Hematopoietic multipotent progenitor cell treated with erythropoietin and hydrocortisone succinate and interleukin-3 and kit ligand, for 8 days (in vitro differentiated cells): ENCODE data around the gene PRR5.

Experiments
- DNase-seq: peaks from one replicate; pipeline ENCODE4 v3.0.0-alpha.2; 2015

PRR5 gene

DNA sequence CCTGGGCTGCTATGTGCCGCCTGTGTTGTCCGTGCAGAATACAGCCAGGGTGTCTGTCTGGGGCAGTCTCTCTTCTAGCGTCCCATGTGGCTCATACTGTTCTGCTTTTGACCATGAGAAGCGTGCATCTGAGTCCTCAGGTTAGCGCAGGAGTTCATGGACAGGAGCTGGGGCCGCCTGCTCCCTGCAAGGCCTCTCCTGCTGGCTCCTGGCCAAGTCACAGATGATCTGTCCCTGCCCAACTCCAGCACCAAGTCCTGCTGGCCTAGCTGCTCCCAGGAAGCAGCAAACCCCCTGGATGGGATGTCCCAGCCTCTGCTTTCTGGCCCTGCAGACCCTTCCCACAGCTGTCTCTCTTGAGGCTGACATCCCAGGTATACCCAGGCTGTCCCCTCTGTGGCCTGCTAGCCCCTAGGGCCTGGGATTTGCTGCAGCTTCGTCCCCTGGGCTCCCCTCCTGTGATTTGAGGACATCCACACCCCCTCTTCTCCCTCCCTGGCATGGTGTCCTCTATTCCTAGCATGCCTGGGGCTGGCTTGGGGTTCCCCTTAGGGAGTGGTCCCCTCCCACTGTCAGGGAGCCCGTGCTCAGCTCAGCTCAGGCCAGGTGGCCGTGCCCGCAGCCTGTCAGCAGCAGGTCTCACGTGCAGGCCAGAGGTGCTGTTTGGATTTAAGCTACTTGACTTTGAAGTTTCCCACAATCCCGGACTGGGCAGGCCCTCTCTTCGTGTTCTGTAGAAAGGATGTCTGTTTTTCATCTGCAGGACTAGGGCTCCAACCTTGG is 17.8 kb downstream of the PRR5 start:
- no peak for DNase-seq

DNA sequence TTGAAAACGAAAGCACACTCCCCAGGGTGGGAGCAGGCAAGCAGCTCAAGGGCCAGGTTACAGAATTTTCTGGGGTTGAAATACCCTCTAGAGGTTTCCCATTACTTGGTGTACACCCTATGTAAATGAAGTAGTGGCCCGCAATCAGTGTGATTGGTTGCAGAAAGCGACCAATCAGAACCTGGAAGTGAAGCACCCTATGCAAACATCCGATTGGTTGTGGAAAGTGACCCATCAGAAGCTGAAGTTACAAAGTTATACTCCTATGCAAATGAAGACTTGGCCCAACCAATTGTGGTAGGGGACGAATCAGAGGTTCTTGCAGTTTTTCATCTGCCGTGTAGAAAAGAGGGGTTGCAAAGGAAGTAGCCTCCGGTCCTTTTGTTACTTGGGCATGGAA is 19.2 kb downstream of the PRR5 start:
- no peak for DNase-seq

- no peak for DNase-seq
Observed at GRCh38 chr22:44722611-44723010, 20.6 kb downstream of the PRR5 start.

DNA sequence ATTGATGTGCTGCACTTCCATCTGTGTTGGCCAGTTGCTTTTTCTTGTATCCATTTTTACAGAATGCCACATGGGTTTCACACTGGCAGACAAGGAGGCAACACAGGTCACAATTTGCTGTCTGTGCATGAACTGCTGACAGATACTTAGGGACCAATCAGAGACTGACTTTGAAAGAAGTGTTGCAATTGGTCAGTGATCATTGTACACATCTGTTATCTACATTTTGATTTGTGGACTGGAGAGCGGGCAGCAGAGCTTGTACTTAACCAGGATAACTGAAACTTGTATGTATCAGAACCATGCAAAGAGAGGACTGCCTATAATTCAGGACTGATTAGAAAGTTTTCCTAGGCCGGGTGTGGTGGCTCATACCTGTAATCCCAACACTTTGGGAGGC is 21.8 kb downstream of the PRR5 start:
- peak; percentile 72 for DNase-seq

GRCh38 chr22:44724416-44724815 is 22.4 kb downstream of the PRR5 start:
- DNase-seq = no peak

DNA sequence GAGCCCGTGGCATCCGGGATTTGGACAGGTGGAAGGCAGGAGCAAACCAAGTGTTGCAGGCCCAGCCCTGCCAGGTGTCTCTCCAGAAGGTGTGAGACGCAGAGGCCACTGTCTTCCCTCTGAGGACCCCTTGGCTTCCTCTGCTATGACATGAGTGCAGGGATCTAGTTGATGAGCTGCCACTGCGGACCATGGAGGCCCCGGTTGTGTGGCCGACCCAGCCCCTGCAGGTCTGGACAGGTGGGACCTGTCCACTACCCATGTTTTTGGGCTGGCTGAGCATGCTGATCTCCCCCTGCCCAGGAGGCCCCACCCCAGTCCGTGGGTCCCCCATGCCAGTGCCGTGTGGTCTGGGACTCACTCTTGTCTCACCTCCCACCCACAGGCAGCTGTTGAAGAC is 22.9 kb downstream of the PRR5 start:
- no peak for DNase-seq

- no peak for DNase-seq
Observed at GRCh38 chr22:44726439-44726838, 24.4 kb downstream of the PRR5 start.

DNA sequence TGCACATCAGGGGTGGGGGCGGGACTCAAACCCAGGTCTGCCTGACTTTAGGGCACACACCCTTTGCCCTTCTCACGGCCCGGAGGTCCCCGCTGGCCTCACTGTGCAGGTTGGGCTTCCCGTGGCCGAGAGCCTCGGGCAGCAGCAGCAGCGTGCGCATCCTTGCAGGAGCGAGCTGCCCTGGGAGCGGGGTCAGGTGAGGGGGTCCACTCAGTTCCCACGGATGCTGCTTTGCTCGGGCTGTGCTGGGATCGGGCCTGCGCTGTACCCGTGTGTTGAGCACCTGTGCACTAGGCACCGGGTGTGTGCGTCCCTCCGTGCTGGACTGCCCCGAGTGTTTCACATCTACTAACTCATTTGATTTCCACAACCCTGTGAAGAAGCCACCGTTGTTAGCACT is 25.1 kb downstream of the PRR5 start:
- no peak for DNase-seq

GRCh38 chr22:44727709-44728108 is 25.7 kb downstream of the PRR5 start:
- no peak for DNase-seq

DNA sequence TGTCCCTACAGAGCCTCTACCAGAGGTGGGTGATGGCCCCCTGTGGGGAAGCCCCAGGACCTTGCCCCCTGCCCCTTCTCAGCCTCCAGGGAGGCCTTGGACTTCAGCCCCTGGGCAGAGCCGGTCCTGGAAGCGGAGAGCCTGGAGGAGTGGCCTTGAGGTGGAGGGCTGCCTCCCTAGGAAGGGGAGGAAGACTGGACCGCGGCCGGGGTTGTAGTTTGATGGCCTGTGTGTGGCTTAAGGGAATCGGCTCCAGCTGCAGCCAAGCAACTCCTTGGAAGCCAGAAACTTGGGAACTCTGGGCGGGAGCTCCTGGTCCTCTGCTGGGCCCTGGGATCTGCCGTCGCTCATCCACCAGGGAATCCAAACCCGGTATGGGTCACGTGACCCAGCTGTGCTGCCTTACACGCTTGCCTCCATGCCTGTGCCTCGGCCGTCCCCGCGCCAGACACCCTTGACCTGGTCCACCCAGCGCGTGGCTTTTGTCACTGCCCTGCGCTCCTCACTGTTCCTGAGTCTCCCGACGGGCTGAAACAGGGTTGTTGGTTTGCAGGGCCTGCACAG is 26.8 kb downstream of the PRR5 start:
- DNase-seq = no peak

GRCh38 chr22:44729391-44730021 is 27.5 kb downstream of the PRR5 start:
- no peak for DNase-seq

- DNase-seq = no peak
Observed at GRCh38 chr22:44730022-44730393, 28.0 kb downstream of the PRR5 start.

- no peak for DNase-seq
Observed at GRCh38 chr22:44730490-44731356, 28.7 kb downstream of the PRR5 start.

DNA sequence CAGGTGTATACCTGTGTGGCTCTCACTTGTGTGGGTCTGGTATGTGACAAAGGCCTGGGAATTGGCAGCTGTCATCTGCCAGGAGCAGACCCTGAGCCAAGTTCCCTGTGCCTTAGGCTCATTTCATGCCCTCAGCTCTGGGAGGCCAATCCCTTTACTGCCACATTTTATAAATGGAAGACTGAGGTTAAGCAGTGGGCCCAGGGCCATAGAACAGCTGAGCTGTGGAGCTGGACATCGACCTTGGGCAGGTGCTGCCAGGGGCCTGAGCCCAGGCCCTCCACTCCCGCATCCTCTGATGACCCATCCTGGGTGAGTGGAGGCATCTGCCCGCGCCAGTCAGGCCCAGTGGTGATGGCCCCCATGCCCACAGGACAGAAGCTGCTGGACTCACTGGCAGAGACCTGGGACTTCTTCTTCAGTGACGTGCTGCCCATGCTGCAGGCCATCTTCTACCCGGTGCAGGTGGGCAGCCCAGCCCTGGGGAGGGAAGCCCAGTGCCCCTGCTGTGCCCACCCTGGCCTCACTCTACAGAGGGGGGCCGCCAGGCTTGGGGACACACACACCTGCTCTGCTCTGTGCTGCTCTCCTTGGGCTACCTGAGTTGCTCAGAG is 29.5 kb downstream of the PRR5 start:
- DNase-seq = no peak

GRCh38 chr22:44732017-44732561 is 30.1 kb downstream of the PRR5 start:
- DNase-seq = no peak

DNA sequence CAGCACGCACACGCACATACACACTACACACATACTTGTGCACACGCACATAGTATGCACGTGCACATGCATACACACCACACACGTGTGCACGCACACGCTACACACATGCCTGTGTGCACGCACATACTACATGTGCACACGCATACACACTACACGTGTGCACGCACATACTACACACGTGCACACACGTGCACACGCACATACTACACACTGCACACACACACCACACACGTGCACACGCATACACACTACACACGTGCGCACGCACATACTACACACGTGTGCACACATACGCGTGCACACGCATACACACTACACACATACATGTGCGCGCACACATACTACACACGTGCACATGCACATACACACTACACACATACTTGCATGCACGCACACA is 30.7 kb downstream of the PRR5 start:
- DNase-seq = no peak

DNA sequence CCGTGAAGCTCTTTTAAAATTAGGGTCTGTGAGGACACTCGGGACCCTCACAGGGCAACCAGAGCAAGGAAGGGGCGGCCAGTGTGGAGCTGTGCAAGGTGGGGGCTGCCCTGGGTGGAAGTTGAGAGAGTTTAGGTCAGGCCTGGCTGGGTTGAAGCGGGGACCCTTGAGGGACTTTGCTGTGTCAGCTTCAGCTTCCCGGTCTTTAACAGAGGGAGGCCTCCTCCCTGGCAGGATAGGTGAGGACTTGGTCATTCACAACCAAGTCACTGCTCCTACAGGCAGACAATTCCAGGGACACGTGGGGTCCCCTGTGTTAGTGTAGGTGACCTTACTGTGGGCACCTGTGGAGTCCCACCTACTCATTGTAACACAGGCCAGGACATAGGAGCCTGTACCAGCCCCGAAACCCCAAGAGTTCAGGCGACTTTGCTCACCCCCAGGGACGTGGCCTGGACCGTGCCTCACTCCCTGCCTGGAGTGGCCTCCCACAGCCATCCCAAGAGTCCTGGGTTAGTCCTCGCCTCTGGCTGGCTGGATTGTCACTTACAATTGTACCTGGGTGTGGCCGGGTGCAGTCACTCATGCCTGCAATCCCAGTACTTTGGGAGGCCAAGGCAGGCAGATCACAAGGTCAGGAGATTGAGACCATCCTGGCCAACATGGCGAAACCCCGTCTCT is 31.6 kb downstream of the PRR5 start:
- no peak for DNase-seq

DNA sequence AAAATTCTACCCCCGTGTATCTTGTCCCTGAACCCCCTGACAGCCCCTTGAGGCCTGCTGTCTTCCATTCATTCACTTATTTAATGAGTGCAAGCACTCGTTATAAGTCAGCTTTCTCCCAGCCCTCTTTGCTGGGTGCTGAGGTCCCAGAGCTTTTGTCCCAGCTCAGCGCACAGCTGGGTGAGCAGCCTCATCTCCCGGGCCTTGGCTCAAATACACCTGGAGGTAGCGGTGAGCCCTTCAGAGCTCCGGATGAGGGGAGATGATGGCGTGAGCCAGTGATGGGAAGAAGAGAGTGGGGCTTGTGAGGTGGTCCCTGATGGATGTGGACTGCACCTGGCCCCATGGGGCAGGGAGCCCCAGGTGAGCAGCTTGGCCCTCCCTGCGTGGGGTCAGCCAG is 32.3 kb downstream of the PRR5 start:
- no peak for DNase-seq

DNA sequence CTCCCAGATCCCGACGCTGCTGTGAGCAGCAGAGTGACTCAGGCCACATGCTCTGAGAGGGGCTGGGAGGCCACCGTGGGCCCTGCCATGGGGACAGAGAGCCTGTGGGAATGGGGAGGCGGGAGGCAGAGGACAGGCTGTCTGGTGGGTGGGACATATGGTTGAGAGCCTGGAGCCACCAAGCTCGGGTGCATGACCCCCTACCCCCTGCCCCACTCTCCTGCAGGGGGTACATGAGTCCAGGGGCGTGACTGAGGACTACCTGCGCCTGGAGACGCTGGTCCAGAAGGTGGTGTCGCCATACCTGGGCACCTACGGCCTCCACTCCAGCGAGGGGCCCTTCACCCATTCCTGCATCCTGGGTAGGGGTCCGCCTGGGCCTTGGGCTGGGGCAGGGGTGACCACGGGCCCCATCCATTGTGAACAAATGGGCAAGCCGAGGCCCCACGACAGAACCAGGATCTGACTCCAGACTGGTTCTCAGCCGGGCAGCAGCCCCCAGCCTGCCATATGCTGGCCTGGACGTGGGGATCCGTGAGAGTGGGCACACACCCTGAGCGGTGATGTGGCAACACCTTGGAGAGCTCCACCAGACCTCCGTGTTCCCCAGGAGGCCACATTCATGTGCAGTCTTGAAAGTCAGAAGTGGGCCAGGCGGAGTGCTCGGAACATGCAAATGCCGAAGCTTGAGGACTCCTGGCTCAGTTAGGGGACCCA is 33.0 kb downstream of the PRR5 start:
- DNase-seq = no peak

DNA sequence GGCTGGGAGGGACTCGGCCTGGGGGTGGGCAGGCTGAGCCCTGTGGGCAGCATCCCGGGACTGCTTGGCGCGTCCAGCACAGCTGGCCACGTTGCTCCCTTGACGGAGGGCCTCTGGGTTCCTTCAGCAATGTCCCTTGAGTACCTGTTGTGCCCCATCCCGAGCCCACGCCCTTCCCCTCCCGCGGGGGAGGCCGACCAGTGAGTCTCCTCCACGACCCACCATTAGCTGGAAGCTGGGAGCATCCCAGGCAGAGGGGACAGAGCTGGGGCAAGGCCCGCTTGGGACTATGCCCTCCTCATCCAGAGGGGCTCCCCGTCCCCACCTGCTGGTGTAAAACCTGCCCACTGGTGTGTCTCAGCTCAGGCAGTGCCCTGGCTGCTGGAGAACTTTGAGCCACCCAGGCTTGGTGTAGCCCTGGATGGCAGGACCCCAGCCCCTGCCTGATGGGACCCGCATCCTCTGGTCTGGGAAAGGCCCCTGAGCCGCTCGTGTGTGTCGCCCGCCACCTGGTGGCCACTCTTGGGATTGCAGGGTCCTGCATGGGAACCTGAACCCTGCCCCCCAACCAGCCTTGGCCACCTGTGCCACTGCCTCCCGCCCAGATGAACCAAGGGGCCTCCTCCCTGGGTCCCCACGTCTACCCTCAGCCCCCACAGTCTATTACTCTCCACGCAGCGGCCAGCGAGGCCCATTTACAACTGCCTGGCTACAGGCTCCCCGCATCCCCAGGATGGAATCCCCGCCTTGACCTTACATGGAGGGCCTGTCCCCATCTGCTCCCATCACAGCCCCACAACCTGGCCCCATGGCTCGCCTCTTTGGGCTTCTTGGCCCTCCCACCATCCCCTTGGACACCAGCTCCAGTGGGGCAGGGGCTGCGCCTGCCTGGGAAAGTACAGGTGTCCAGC is 33.8 kb downstream of the PRR5 start:
- peak; percentile 60 for DNase-seq
